K562 (cell line): ENCODE results near the gene CCNT2. TPM values are rescaled to one million over a fixed set of nuclear protein-coding genes. Genes with fewer than 3 reads are reported as not detected.

Source experiments
- ARID3A ChIP-seq: IDR thresholded peaks from 2 replicates; pipeline ENCODE4 v1.6.1; 2012; ENCODE audit warnings: low read depth, low read length, improper control_type of control experiment, borderline replicate concordance
- CBX8 ChIP-seq: fragments of 200-600 bp; sonication (generic); IDR thresholded peaks from 2 replicates; pipeline ENCODE4 v1.6.1; 2012; ENCODE audit warnings: borderline replicate concordance, mixed run types, low read depth, mild to moderate bottlenecking, moderate library complexity, mixed read lengths, low read length, control low read depth, inconsistent platforms; ENCODE audit not compliant: poor library complexity, severe bottlenecking; ENCODE audit errors: extremely low read depth
- DACH1 ChIP-seq: fragments of 450-650 bp; IDR thresholded peaks from 2 replicates; pipeline ENCODE4 v1.6.1; 2018; ENCODE audit not compliant: partially characterized antibody
- ELF1 ChIP-seq: fragments of 200-800 bp; sonication (Bioruptor generic); IDR thresholded peaks from 2 replicates; pipeline ENCODE4 v1.6.1; 2016; ENCODE audit warnings: missing genetic modification characterization, missing compliant biosample characterization
- ELF4 ChIP-seq: fragments of 450-650 bp; formaldehyde crosslinking; IDR thresholded peaks from 2 replicates; pipeline ENCODE4 v1.4.0; 2022; ENCODE audit warnings: missing genetic modification characterization
- FOXJ3 ChIP-seq: sonication (generic); formaldehyde crosslinking; IDR thresholded peaks from 2 replicates; pipeline ENCODE4 v1.4.0; 2020; ENCODE audit warnings: mild to moderate bottlenecking, missing genetic modification reagents
- GTF3C2 ChIP-seq: IDR thresholded peaks from 3 replicates; pipeline ENCODE4 v1.6.1; 2011; ENCODE audit warnings: borderline replicate concordance, mild to moderate bottlenecking, moderate library complexity; ENCODE audit not compliant: insufficient read length; ENCODE audit errors: extremely low read depth
- HNRNPL ChIP-seq: fragments of 200-400 bp; formaldehyde crosslinking; IDR thresholded peaks from 2 replicates; pipeline ENCODE4 v1.6.1; 2017; ENCODE audit warnings: low read depth, mild to moderate bottlenecking, low read length
- KHSRP ChIP-seq: fragments of 450-650 bp; IDR thresholded peaks from 2 replicates; pipeline ENCODE4 v1.6.1; 2017
- NBN ChIP-seq: fragments of 450-650 bp; IDR thresholded peaks from 2 replicates; pipeline ENCODE4 v1.6.1; 2016; ENCODE audit warnings: low read depth, mild to moderate bottlenecking
- NFATC3 ChIP-seq: fragments of 450-650 bp; IDR thresholded peaks from 2 replicates; pipeline ENCODE4 v1.6.1; 2017; ENCODE audit warnings: mild to moderate bottlenecking
- PHTF2 ChIP-seq: fragments of 250-450 bp; sonication (Bioruptor Pico); IDR thresholded peaks from 2 replicates; pipeline ENCODE4 v1.5.0; 2021; ENCODE audit warnings: mild to moderate bottlenecking
- RBM25 ChIP-seq: fragments of 200-400 bp; formaldehyde crosslinking; IDR thresholded peaks from 2 replicates; pipeline ENCODE4 v1.6.1; 2018; ENCODE audit warnings: low read length, low read depth, moderate library complexity; ENCODE audit not compliant: severe bottlenecking
- SREBF2 ChIP-seq: sonication (generic); formaldehyde crosslinking; IDR thresholded peaks from 2 replicates; pipeline ENCODE4 v1.4.0; 2020; ENCODE audit warnings: mild to moderate bottlenecking, missing genetic modification reagents
- SRSF1 ChIP-seq: fragments of 200-400 bp; formaldehyde crosslinking; IDR thresholded peaks from 2 replicates; pipeline ENCODE4 v1.6.1; 2017; ENCODE audit warnings: mild to moderate bottlenecking, low read depth, low read length, moderate library complexity
- TBL1XR1 ChIP-seq, 2 experiments: IDR thresholded peaks; 2 replicates each; pipeline ENCODE4 v1.6.1; 2012; ENCODE audit warnings: improper control_type of control experiment in 2 of 2, low read length in 2 of 2, mild to moderate bottlenecking in 1 of 2
- ZC3H8 ChIP-seq: fragments of 450-650 bp; IDR thresholded peaks from 2 replicates; pipeline ENCODE4 v1.6.1; 2017
- ZNF146 ChIP-seq: IDR thresholded peaks from one replicate; pipeline ENCODE4 v1.6.1; 2018; ENCODE audit warnings: missing compliant biosample characterization; ENCODE audit not compliant: unreplicated experiment
- ZNF263 ChIP-seq: sonication (generic); formaldehyde crosslinking; IDR thresholded peaks from 2 replicates; pipeline ENCODE4 v1.8.0; 2022; ENCODE audit warnings: mild to moderate bottlenecking, missing genetic modification reagents, borderline replicate concordance
- polyA plus RNA-seq, 8 experiments: library from polyadenylated mRNA; depleted of rRNA in 4 of 8; stranded (reverse) in 5 of 8; unstranded in 3 of 8; fragments of >200 nt; fragmentation: Nextera tagmentation in 2 of 8; fragmentation: Illumina TruSeq in 1 of 8; extraction: Ambion mirVana in 2 of 8; extraction: Trizol in 1 of 8; gene quantifications; 2 replicates each; pipeline versions ENCODE4 v1.2.1 to v1.2.3, GENCODE V29; 2011 to 2014; ENCODE audit warnings: inconsistent platforms in 1 of 8, missing spikeins in 1 of 8
- total RNA-seq, 7 experiments: library from RNA; depleted of rRNA in 6 of 7; stranded (reverse); fragments of >200 nt in 6 of 7; fragmentation: Illumina TruSeq in 2 of 7; extraction: Trizol in 2 of 7; gene quantifications; 2 replicates each; pipeline versions ENCODE4 v1.2.1 to v1.2.3, GENCODE V29; 2011 to 2021; ENCODE audit warnings: low replicate concordance in 1 of 7
- TF ChIP-seq, protein P1 (sequence below): IDR thresholded peaks from 2 replicates; pipeline ENCODE4 v1.6.1; 2016; ENCODE audit warnings: missing genetic modification characterization, missing compliant biosample characterization
- TF ChIP-seq, protein P2 (sequence below): sonication (generic); formaldehyde crosslinking; IDR thresholded peaks from 2 replicates; pipeline ENCODE4 v1.8.1; 2023; ENCODE audit warnings: mild to moderate bottlenecking, missing genetic modification reagents

Gene CCNT2
- total and polyA plus RNA-seq, 9 of the 15 experiments (the other 6 are each of a cell fraction or from before 2014, with no cell fraction given) = 12.6 to 30.0 (median 22.7) TPM

GRCh38 chr2:134917888-134918525, 615 bp upstream of the CCNT2 start (continued):
- TF ChIP-seq, protein P1, sequence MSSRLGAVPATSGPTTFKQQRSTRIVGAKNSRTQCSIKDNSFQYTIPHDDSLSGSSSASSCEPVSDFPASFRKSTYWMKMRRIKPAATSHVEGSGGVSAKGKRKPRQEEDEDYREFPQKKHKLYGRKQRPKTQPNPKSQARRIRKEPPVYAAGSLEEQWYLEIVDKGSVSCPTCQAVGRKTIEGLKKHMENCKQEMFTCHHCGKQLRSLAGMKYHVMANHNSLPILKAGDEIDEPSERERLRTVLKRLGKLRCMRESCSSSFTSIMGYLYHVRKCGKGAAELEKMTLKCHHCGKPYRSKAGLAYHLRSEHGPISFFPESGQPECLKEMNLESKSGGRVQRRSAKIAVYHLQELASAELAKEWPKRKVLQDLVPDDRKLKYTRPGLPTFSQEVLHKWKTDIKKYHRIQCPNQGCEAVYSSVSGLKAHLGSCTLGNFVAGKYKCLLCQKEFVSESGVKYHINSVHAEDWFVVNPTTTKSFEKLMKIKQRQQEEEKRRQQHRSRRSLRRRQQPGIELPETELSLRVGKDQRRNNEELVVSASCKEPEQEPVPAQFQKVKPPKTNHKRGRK = no peak
- TF ChIP-seq PHTF2 (CRISPR knock-in tag) (no peak), FOXJ3 (CRISPR knock-in tag) (no peak), NFATC3 (no peak), ELF1 (tag) (no peak; the same call in 1 of the 2 replicates), CBX8 (no peak), GTF3C2 (no peak), RBM25 (no peak), SRSF1 (no peak), DACH1 (no peak), SREBF2 (no peak), TBL1XR1 (IDR thresholded peaks at IDR 0.05; ENCODE audit: low read length in 2 of 2) (peak in 1 of 2 experiments; percentile 26; a peak in 1 of 4 replicates), ELF4 (CRISPR knock-in tag) (no peak), HNRNPL (no peak), ZNF263 (no peak), KHSRP (no peak), ARID3A (no peak), ZNF146 (CRISPR knock-in tag) (no peak), NBN (peak; percentile 48; the same call in 1 of the 2 replicates), ZC3H8 (no peak)
- TF ChIP-seq, protein P2, sequence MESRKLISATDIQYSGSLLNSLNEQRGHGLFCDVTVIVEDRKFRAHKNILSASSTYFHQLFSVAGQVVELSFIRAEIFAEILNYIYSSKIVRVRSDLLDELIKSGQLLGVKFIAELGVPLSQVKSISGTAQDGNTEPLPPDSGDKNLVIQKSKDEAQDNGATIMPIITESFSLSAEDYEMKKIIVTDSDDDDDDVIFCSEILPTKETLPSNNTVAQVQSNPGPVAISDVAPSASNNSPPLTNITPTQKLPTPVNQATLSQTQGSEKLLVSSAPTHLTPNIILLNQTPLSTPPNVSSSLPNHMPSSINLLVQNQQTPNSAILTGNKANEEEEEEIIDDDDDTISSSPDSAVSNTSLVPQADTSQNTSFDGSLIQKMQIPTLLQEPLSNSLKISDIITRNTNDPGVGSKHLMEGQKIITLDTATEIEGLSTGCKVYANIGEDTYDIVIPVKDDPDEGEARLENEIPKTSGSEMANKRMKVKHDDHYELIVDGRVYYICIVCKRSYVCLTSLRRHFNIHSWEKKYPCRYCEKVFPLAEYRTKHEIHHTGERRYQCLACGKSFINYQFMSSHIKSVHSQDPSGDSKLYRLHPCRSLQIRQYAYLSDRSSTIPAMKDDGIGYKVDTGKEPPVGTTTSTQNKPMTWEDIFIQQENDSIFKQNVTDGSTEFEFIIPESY (CRISPR knock-in tag) = no peak
